Neural progenitor cell (in vitro differentiated cells): ENCODE data around the gene DEFB132. TPM values are rescaled to one million over a fixed set of nuclear protein-coding genes. Genes with fewer than 3 reads are reported as not detected.
A peak's percentile ranks its signal among the peaks of the same experiment; 100 is the strongest.

Experiments
- DNase-seq: peaks from one replicate; pipeline ENCODE4 v3.0.0-alpha.2; 2016; ENCODE audit warnings: low spot score
- H2AFZ ChIP-seq: fragments of 200-600 bp; sonication (generic); replicated peaks from 2 replicates; pipeline ENCODE4 v1.6.1; 2016; ENCODE audit warnings: antibody characterized with exemption
- H3F3A ChIP-seq: fragments of 200-600 bp; sonication (generic); 2 replicates; pipeline ENCODE4 v1.6.1; 2016; ENCODE audit warnings: antibody characterized with exemption, low read depth
- H3K27ac ChIP-seq: fragments of 200-600 bp; sonication (generic); 2 replicates; pipeline ENCODE4 v1.5.1; 2016; ENCODE audit warnings: mild to moderate bottlenecking
- H3K27me3 ChIP-seq: fragments of 200-600 bp; sonication (generic); 2 replicates; pipeline ENCODE4 v1.6.1; 2016; ENCODE audit warnings: mild to moderate bottlenecking, moderate library complexity
- H3K36me3 ChIP-seq: fragments of 200-600 bp; sonication (generic); 2 replicates; pipeline ENCODE4 v1.5.1; 2016
- H3K4me1 ChIP-seq: fragments of 200-600 bp; sonication (generic); 2 replicates; pipeline ENCODE4 v1.6.1; 2016; ENCODE audit warnings: mixed run types
- H3K4me2 ChIP-seq: fragments of 200-600 bp; sonication (generic); 2 replicates; pipeline ENCODE4 v1.6.1; 2016
- H3K4me3 ChIP-seq: fragments of 200-600 bp; sonication (generic); 2 replicates; pipeline ENCODE4 v1.5.1; 2016
- H3K79me2 ChIP-seq: fragments of 200-600 bp; sonication (generic); 2 replicates; pipeline ENCODE4 v1.6.1; 2016; ENCODE audit warnings: low read depth
- H3K9ac ChIP-seq: fragments of 200-600 bp; sonication (generic); 2 replicates; pipeline ENCODE4 v1.6.1; 2016
- H3K9me3 ChIP-seq: fragments of 200-600 bp; sonication (generic); 2 replicates; pipeline ENCODE4 v1.5.1; 2016; ENCODE audit warnings: low read depth
- H4K20me1 ChIP-seq: fragments of 200-600 bp; sonication (generic); 2 replicates; pipeline ENCODE4 v1.6.1; 2016; ENCODE audit warnings: low read depth
- H3K27ac Mint-ChIP-seq: 3 replicates; pipeline ENCODE4 v1.8.0; 2021; ENCODE audit warnings: mixed read lengths
- H3K27me3 Mint-ChIP-seq: 2 replicates; pipeline ENCODE4 v1.8.0; 2022; ENCODE audit warnings: low read depth, mild to moderate bottlenecking, inconsistent platforms, moderate library complexity, mixed read lengths; ENCODE audit not compliant: insufficient read depth
- H3K36me3 Mint-ChIP-seq: 3 replicates; pipeline ENCODE4 v1.8.0; 2021; ENCODE audit warnings: mixed read lengths
- H3K4me1 Mint-ChIP-seq: 3 replicates; pipeline ENCODE4 v1.8.0; 2021; ENCODE audit warnings: mixed read lengths
- H3K4me3 Mint-ChIP-seq: 3 replicates; pipeline ENCODE4 v1.8.0; 2021; ENCODE audit warnings: mild to moderate bottlenecking, moderate library complexity, mixed read lengths
- H3K9me3 Mint-ChIP-seq: 3 replicates; pipeline ENCODE4 v1.8.0; 2020; ENCODE audit warnings: mixed read lengths
- EZH2 ChIP-seq: fragments of 200-600 bp; sonication (generic); IDR thresholded peaks from 2 replicates; pipeline ENCODE4 v1.6.1; 2017; ENCODE audit warnings: antibody characterized with exemption, mild to moderate bottlenecking, moderate library complexity
- EZH2phosphoT487 ChIP-seq: fragments of 200-600 bp; sonication (generic); IDR thresholded peaks from 2 replicates; pipeline ENCODE4 v1.6.1; 2017; ENCODE audit warnings: antibody characterized with exemption
- total RNA-seq: library from RNA; depleted of rRNA; stranded (reverse); fragments of >200 nt; gene quantifications from 2 replicates; pipeline ENCODE4 v1.2.3, GENCODE V29; 2015; ENCODE audit warnings: low replicate concordance
- TF ChIP-seq, protein P1 (sequence below): fragments of 200-600 bp; sonication (generic); IDR thresholded peaks from 2 replicates; pipeline ENCODE4 v1.5.1; 2017; ENCODE audit warnings: antibody characterized with exemption, mild to moderate bottlenecking

DEFB132 gene
- total RNA-seq, 1 donor from 2014 or later = not detected

DNA sequence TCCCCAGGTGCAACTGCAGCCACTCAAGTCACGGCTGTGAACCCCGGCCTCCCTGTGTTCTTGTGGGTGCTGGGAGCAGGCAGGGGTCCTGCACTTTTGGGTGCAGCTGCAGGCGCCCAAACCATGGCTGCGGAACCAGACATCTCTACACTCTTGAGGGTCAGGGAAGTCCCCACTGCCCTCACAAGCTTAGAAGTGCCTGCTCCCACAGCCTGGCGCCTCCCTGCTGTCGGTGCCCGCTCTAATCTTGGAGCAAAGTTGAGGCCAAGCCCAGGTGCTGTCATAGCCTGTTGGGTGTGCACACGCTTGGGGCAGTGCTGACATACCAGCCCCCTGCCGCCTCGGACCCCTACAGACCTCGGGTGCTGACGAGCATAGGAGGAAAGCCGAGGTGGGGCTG lies 6.2 kb downstream of the DEFB132 start:
- peaks cover 7% of the 10 kb centered on the region for H3K4me1 Mint-ChIP-seq
- TF ChIP-seq EZH2phosphoT487 (no peak), EZH2 (no peak)
- TF ChIP-seq, protein P1, sequence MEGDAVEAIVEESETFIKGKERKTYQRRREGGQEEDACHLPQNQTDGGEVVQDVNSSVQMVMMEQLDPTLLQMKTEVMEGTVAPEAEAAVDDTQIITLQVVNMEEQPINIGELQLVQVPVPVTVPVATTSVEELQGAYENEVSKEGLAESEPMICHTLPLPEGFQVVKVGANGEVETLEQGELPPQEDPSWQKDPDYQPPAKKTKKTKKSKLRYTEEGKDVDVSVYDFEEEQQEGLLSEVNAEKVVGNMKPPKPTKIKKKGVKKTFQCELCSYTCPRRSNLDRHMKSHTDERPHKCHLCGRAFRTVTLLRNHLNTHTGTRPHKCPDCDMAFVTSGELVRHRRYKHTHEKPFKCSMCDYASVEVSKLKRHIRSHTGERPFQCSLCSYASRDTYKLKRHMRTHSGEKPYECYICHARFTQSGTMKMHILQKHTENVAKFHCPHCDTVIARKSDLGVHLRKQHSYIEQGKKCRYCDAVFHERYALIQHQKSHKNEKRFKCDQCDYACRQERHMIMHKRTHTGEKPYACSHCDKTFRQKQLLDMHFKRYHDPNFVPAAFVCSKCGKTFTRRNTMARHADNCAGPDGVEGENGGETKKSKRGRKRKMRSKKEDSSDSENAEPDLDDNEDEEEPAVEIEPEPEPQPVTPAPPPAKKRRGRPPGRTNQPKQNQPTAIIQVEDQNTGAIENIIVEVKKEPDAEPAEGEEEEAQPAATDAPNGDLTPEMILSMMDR = no peak

DNA sequence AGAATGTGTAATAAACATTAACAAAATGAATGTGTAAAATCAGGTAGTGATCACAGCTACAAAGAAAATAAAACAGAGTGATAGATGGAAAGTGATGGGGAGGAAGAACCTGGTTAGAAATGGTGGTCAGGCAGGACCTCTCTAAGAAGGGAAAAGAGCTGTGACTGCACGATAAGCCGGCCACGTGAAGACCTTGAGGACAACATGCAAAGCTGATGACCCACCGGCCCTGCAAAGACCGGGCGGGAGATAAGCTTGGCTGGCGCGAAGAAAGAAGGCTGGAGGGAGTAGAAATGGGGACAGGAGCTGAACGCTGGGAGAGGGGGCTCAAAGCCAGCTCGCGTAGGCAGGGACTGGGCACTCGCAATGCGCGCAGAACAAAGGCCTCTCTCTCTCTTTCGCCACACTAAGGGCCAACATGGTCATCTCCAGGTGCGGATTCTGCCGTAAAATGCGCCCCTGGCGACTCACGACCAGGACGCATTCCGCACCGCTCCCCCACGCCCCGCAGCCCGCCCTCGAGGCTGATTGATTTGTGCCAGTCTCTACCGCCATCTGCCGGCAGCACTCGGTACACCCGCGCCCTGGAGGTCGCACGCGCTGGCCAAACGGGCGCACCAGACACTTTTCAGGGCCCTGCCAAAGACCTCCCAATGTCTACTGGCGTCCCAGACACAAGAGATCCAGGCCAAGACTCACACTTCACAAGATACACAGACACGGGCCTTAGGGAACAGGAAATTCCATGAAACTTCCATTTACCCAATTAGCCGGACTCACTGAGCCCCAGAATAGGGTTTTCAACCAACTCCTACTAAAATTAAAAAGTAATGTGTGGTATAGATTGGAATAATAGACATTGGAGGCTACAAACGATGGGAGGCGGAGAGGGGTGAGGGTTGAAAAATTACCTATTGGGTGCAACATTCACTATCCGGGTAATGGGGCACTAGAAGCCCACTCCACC lies 9.4 kb downstream of the DEFB132 start:
- Histone ChIP-seq H3K4me3 (peak overlapping the region; percentile 27), H4K20me1 (no peaks in the 10 kb centered on the region), H3K27ac (no peak overlapping the region), H3K4me2 (peak overlapping the region; percentile 58), H3K9me3 (no peaks in the 10 kb centered on the region), H3K27me3 (peaks cover 47% of the 10 kb centered on the region), H3K36me3 (no peaks in the 10 kb centered on the region), H3K9ac (no peak overlapping the region), H2AFZ (peak overlapping the region; percentile 84), H3K4me1 (no peaks in the 10 kb centered on the region), H3F3A (peaks cover 9% of the 10 kb centered on the region), H3K79me2 (no peaks in the 10 kb centered on the region)
- Mint-ChIP-seq H3K27ac (peak overlapping the region; percentile 0), H3K4me1 (peaks cover 11% of the 10 kb centered on the region), H3K36me3 (no peaks in the 10 kb centered on the region), H3K4me3 (peak overlapping the region; percentile 71), H3K9me3 (no peaks in the 10 kb centered on the region), H3K27me3 (peaks cover 7% of the 10 kb centered on the region)
- TF ChIP-seq, protein P1 = peak; percentile 95
- TF ChIP-seq EZH2 = no peak
- TF ChIP-seq EZH2phosphoT487 = no peak
- peak; percentile 96 for DNase-seq

More for the DNA sequence above, 6.2 kb downstream of the DEFB132 start:
- DNase-seq = no peak
- Histone ChIP-seq H3K4me3 (no peak overlapping the region), H3K79me2 (no peaks in the 10 kb centered on the region), H3K9me3 (no peaks in the 10 kb centered on the region), H3F3A (peaks cover 9% of the 10 kb centered on the region), H4K20me1 (no peaks in the 10 kb centered on the region), H3K9ac (no peak overlapping the region), H2AFZ (no peak overlapping the region), H3K4me1 (no peaks in the 10 kb centered on the region), H3K4me2 (no peak overlapping the region), H3K36me3 (no peaks in the 10 kb centered on the region), H3K27me3 (peaks cover 79% of the 10 kb centered on the region), H3K27ac (no peak overlapping the region)
- no peaks in the 10 kb centered on the region for H3K9me3 Mint-ChIP-seq
- H3K36me3 Mint-ChIP-seq = no peaks in the 10 kb centered on the region
- H3K4me3 Mint-ChIP-seq = no peak overlapping the region
- peaks cover 6% of the 10 kb centered on the region for H3K27me3 Mint-ChIP-seq
- no peak overlapping the region for H3K27ac Mint-ChIP-seq

DNA sequence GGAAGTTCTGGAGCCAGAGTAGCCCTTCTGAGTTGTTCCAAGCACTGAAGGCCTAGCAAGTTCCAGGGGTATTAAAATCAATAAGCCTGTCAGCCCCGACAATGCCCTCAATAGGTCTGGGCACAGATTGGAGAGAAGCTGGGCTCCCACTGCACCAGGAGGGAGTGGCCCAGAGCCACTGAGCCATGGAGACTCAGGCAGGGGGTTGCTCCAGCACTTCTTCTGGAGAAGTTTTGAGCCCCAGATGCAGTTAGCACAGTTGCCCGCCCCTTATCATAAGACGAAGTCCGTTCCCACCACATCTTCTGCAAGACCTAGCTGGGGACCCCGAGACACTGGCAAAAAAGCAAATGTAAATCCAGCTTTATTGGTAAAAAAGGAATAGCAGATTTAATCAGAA lies 13.0 kb downstream of the DEFB132 start:
- DNase-seq = no peak
- Mint-ChIP-seq H3K4me3 (no peak overlapping the region), H3K9me3 (no peaks in the 10 kb centered on the region)

More for the DNA sequence above, 13.0 kb downstream of the DEFB132 start:
- no peak overlapping the region for H3K4me2 ChIP-seq
- Mint-ChIP-seq H3K27ac (no peak overlapping the region), H3K4me1 (peaks cover 11% of the 10 kb centered on the region), H3K27me3 (peaks cover 12% of the 10 kb centered on the region), H3K36me3 (peaks cover 9% of the 10 kb centered on the region)
- no peak overlapping the region for H3K9ac ChIP-seq
- peaks cover 9% of the 10 kb centered on the region for H3F3A ChIP-seq
- no peak overlapping the region for H2AFZ ChIP-seq
- no peak overlapping the region for H3K27ac ChIP-seq
- H3K36me3 ChIP-seq = no peaks in the 10 kb centered on the region
- H3K9me3 ChIP-seq = no peaks in the 10 kb centered on the region
- H4K20me1 ChIP-seq = no peaks in the 10 kb centered on the region
- H3K4me1 ChIP-seq = no peaks in the 10 kb centered on the region
- no peaks in the 10 kb centered on the region for H3K79me2 ChIP-seq
- TF ChIP-seq EZH2phosphoT487 = no peak
- no peak for TF ChIP-seq EZH2
- TF ChIP-seq, protein P1 = no peak
- H3K27me3 ChIP-seq = peaks cover 12% of the 10 kb centered on the region
- no peak overlapping the region for H3K4me3 ChIP-seq
